NCI-H446 (cell line): ENCODE data around the gene TP53TG5.
"Not testable (repeated sequence)": the region's sequence is repeated elsewhere in the genome, so short reads cannot be mapped to it uniquely, and the experiment has no call there.

Experiments used
- DNase-seq, 2 experiments: peaks; one replicate each; lab custom pipeline; 2025; lab: John Stamatoyannopoulos, UW

Gene TP53TG5

DNA sequence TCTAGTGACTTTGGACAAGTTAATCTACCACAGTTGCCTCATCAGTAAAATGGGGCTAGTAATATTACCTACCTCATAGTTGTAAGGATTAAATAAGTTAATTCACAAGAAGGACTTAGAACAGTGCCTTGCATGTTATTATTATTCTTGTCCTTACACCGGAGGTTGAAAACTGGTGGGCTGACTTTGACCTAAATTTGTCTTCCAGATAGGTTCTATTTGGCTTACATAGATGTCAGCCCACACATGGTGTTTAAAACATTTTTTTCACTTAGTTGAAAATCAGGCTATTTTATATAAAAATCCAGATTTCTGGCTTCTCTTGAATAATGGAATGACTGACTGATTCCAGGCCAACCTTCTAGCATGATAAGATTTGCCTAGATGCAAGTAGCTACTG lies 11.9 kb downstream of the TP53TG5 start:
- DNase-seq: no peak

DNA sequence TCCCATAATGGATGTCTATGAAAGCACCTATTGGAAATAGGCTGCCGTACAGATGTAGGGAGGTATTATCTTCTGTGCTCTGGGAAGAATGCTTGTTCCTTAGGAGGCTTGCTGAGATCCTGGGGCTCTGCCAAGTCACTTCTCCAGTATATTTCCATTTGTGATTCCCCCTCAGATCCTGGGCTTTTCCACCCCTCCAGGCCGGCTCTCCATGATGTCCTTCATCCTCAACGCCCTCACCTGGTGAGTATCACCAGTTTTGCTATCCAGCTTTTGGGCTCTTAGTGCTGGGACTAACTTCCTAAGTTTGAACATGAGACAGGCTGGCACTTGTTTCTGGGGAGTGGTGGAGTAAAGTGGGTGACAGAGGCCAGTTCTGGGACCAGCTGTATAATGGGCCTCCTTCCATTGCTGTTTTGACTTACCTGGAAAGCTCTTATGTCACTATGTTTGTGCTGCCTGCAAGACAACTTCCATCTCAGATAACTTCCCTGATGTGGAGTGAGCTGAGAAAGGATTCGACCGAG lies 12.6 kb downstream of the TP53TG5 start:
- no peak for DNase-seq

DNA sequence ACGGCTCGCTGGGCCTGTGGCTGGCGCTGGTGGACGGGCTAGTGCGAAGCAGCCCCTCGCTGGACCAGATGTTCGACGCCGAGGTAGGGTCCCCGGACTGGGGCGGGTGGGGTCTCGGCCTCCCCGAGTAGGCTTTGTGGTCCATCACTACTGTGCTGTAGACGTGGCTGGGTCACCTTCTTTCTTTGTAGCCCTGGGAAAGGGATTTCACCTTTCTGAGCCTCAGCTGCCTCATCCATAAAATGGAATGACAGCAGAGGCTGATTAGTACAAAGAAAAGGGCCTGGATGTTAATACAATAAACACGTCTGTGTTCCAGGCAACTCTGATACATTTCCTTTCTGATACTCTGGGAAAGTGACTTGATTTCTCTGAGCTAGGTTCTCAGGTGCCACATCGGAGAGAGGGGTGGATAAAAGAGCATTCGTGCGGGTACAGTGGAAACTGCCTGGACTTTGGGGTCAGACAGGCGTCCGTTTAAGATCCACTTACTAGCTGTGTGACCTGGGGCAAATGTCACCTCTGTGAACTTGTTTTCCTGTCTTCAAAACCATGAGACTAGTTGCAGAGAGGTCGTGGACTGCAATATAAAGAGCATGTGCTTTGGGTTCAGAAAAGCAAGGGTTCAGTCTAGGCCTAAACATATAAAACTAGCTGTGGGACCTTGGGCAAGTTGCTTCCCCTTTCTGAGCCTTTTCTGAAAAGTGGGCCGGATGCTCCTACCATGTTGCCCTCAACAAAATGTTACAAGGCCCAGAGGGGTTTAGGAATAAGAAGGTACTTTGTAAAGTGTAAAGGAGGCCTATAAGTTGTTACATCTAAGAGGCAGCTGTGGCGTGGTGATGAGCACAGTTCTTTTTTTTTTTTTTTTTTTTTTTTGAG lies 14.3 kb downstream of the TP53TG5 start:
- DNase-seq: no peak

DNA sequence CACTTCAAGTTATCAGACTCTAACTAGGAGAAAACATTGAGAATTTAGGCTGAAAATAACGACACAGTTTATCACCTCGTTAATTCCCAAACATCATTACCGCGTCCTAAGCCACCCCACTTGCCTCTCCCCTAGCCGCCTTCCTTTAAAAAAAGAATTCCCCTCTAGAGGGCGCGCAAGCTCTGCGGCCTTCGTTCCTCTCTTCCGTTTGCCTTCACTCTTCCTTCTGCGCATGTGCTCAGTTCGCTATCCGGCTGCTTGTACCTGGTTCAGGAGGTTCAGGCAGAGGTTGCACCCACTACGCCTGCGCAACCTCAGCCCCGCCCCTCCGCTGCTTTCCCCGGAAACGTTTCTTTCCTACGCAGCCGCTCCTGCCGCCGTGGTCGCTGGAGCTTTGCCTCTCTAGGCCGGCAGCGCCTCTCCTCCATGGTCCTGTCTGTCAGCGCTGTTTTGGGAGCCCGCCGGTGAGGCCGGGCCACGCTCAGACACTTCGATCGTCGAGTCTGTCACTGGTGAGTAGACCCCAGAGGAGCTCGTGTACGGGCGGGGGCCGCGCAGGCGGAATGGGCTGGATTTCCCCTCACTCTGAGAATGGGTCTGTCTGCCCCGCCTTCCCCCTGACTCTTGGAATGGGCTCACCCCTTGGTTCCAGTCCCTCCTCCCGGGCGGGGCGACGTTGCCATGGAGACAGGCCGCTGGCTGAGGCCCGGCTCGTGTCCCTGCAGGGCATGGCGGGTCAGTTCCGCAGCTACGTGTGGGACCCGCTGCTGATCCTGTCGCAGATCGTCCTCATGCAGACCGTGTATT lies 15.1 kb downstream of the TP53TG5 start, which contains the start of gene SYS1:
SYS1 (plus strand) TSS at position 353 of the 807 bp plus-strand sequence; CDS start at position 729, 376 bp downstream.
- DNase-seq: peak; percentile 98

DNA sequence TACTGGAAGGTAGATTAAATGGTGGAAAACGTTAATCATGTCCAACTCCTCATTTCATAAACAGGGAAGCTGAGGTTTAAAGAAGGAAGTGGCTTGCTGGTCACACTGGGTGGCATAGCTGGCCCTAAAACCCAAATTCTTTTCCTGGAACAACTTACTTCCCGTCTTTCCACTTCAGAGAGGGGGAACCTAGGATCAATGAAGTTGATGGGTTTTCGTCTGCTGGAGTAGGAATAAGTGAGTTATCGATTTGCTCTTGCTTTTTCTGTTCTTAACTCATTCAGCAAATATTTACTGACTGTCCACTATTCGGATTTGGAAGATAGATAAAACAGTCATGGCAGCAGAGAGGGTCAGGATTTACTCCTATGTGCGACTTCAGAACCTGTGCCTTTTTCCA lies 16.3 kb downstream of the TP53TG5 start:
- DNase-seq: no peak

DNA sequence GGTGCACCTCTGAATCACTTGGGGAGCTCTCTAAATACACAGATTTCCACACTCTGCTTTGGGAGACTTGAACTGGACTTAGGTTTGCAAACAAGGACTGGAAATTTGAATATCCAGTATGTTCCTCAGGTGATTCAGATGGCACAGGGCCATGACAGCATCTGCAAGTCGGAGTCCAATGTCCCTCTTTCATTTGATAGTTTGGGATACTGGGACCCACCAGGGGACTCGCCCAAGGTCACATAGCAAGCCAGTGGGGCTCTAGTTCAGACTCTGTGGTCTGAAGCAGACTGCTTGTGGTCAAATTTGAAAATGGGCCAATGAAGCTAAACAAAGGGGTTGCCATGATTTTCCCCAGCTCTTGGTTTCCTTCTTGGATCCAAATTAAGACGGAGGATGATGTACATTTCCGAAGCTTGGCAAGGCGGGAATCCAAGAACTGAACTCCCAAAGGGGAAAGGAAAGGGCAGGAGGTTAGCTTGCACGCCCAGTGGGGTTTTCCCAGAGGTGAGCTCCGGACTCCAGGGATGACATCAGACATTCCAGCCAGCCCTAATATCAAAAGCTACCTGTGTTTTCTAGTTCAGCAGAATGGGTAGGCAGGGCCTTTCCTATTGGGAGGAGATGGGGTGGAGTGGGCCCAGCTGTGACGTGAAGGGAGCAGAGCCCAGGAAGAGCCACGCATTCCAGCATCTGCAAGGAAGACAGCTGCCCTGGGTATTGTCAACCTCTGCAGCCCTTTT lies 18.5 kb downstream of the TP53TG5 start:
- no peak for DNase-seq

DNA sequence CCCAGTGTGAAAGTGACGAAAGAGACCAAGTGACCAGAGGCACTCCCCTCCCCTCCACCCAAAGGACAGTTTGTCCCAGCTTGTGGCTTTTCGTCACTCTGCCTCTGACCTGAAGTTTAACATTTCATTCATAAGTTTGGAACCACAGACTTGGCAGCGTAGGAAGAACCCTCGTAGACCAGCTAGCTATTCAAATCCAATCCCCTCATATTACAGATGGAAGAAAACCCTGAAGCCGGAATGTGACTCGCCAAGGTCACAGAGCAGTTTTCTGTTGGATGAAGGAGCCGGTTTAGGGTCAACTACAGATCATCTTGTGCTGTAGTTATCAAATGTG lies 19.1 kb downstream of the TP53TG5 start:
- DNase-seq: no peak

DNA sequence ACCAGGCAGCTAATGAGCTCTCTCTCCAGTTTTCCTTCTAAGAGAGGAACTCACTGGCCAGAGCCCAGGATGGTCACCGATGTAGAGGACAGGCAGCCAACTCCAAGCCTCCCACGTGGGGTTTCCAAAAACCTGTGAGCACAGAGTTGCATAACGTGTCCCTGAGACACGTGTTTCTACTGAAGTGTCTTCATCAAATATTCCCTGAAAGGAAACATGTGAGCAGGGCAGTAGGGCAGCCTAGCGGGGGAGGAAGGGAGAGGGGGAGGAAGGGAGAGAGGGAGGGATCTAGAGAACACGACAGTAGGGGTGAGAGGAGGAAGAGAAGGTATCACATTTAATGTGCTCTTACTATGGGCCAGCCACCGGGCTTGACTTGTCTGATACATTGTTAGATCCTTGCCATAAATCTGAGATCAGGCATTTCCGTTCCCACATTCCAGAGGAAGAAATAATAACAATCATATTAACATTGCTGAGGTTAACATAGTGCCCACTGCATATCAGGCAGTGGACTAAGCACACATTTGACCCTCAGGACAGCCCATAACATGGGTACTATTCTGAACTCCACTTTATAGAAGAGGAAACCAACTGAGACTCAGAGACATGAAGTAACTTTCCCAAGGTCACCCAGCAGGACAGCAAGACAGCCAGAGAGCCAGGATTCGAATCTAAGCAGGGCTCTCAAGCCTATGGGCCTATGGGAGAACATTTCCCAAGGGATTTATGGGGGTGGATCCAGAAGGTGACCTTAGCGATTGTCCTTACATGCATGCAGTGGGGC lies 19.6 kb downstream of the TP53TG5 start:
- no peak for DNase-seq

DNA sequence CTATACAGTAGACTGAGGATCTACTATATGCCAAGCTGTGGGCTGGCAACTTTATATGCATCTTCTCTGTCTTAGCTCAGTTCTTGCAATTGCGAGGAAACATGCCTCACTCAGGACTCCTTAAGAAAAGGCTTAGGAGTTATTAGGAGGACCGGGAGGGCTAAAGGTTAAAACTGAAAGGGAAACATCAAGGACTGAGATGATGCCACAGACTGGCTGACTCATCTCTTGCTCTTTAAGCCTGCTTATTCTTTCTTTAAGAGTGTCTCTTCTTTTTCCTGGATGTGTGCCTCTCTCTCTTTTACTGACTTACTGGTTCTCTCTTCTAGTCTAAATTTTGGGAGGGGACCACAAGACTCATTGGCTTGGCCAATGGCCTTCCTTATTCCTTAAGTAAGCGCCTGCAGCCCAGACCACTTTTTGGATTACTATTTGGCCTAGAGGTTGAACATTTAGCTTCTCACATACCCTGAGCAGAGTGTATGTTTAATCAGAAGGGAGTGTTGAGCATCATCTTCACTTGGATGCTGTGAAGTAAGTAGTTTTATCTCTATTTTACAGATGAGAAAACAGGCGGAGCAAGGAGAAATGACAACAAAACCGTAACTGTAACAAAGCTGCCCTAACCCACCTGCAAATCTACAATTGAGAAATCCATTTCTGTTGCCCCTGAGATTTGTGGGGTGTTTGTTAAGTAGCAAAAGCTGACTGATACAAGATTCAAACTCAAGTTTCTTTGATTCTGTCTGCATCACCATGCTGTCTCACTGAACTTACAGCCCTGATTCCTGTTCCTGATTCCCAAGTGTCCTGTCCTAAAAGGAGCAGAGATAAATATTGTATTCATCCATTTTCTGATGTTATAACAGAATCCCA lies 22.7 kb downstream of the TP53TG5 start:
- DNase-seq: no peak

DNA sequence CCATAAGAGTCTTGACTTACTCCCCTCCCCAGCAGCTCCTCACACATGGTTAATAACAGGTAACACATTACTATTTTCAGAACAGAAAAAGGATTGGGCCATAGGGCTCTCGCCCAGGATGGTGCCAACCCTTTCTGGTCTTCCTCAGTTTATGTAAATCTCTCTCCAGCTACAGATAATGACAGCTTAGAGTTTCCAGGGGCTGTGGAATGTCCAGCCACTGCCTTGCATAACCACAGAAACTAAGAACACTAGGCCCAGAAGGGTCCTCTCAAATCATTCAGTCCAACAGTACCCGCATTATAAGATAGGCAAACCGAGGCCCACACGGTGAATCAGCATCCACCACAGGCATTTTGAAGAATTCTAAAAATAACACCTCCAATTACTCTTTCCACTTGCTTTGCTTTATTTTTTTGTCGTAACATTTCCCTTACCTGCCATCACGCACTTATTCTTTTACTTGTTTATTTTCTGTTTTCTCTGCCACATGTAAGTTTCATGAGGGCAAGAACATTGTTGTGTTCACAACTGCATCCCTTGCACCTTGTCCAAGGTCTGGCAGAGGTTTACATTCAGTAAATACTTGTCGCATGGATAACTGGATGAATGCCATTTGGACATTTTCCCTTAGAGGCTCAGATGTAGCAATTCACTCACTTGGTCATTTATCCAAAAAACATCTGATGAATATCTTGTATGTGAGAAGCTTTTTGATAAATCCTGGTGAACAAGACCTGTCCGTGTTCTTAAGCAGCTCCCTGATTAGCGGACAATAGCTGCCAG lies 23.5 kb downstream of the TP53TG5 start:
- no peak for DNase-seq

DNA sequence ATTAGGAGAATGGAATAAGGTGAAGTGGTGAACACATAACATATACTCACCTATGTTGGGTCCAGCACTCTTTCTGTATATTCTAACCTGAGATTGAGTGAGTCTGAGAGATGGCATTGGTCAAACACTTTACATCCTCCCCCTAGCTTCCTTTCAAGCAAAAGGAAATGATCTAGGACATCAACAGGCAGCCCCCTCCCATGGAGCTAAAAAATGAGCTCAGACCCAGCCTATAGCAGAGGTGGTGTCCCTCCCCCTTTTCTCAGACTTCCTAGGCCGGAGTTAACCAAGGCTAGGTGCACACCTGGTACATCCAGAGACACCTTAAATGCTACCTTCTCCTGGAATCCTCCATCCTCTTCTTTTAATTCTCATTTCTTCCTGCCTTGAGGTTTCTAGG lies 24.4 kb downstream of the TP53TG5 start:
- no peak for DNase-seq

DNA sequence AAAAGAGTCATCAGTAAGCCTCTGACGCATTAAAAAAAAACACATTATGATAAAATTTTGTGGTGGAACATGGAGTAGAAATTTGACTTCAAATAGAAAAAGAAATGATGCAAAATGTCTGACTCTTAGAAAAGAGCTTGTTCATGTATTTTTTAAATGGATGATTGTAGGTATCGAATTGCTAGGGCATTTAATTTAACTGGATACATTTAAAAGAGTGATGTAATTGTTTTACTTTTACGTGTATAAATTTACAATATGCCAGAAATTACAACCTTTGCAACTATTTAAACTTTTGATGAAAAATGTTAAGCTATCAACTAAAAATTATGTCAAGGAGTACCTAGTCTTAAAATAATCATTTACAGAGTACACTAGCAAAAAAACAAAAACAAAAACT lies 25.4 kb downstream of the TP53TG5 start:
- DNase-seq: no peak

DNA sequence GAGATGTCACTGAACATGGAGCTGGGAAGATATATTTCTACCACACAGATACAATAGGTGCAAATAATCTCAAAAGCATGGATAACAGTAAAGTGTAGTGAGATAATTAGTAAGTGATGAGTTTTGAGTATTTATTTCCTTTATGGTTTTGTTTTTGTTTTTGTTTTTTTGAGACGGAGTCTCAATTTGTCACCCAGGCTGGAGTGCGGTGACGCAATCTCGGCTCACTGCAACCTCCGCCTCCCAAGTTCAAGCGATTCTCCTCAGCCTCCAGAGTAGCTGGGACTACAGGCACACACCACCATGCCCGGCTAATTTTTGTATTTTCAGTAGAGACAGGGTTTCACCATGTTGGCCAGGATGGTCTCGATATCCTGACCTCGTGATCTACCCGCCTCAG lies 27.3 kb downstream of the TP53TG5 start:
- not testable (repeated sequence) for DNase-seq

DNA sequence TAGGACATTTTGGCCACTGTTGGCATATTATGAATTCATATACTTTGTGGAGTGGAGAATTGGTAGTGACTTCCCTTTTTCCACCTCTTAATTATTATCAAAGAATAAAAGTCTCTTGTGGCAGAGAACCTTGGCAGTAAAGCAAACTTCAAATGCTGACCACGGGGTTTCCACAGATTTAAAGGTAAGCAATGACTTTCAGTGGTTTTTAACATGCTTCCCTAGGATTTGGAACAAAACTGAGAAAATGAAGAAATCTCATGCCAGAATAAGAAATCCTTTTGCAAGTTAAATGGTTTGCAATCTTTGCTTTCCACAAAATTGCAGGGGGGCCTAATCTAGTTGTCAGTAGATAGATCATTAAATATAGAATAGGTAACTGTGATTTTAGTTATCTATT lies 27.9 kb downstream of the TP53TG5 start:
- DNase-seq: no peak

DNA sequence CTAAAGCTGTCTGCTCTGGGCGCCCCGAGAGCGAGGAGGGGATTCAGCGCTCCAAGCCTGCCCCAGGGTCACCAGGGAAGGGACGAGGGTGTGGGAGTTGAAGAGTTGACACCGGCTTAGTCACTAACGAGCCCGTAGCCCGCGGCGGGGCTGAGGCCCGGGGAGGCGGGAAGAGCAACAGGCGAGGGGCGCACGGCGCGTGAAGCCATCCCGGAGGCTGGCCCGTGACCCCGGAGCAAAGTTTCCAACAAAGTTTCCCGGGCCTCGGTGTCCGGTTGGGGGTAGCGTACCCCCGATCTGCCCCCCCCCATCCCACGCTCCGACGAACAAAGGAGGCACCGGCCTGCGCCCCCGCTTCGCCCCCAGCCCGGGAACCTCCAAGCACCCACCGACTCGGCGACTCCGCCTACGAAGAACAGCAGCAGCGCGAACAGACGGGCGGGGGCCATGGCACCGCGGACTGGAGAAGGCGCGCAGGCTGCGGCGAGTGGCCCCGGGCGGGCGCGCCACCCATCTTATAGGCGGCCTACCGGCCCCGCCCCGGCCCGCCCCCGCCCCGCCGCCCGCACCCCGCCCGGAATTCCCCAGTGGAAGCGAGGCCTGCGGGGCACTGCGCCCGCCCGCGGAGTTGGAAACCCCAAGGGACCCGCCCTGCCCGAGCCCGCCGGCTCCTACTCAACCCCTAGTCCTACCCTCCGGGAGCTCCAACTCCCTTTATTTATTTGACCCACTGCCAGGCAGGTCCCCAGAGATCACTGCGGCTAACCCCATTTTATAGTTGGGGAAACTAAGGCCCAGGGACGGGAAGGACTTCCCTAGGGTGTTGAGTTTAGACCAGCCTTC lies 30.0 kb downstream of the TP53TG5 start, which contains the start of gene SDC4:
SDC4 (minus strand) TSS at position 489 of the 843 bp plus-strand sequence; CDS start at position 449, 40 bp downstream.
- DNase-seq: no peak

DNA sequence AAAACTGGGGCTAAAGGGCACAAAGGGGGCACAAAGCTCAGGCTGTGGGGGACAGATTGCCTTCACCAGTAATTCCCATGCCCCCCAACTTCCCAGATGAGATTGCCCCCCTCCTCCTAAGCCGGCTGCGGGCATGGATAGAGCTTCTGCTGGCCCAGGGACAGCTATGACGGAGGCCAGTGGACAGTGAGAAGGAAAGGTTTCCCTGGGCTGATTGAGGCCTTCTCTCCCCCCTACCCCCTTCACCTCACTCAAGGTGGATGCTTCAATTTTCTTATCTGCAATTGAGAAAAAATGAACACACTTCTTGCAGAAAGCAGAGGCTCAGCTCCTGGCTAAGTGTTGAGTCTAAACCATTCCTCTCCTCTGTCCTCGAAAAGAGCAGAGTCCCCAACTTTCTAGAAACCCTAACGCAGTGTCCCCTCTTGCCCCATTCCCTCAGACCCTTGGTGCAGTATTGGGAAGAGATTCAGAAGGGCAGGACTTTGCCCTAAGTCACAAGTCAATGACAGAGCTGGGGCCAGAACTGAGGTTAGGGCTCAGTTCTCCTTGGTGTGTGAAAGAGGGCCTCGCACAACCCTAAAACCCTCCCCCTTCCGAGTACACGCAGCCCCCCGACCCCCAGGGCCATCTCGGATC lies 30.7 kb downstream of the TP53TG5 start:
- DNase-seq: no peak

DNA sequence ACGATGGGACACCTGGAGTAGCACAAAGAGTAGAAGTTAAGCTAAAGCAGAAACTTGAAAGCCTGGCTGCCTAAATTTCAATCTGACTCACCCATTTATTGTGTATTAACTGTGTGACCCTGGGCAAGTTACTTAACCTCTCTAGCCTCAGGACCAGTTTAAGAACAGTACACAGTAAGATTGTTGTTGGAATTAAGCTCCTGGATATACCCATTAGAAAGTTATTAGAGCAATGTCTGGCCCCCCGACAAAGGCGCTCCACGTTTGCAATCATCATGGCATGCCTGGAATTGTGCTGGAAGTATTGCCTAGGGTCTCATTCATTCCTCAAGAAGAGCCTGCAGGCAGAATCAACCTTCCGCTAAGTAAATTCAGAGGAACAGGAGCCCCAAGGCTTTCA lies 31.3 kb downstream of the TP53TG5 start:
- no peak for DNase-seq

DNA sequence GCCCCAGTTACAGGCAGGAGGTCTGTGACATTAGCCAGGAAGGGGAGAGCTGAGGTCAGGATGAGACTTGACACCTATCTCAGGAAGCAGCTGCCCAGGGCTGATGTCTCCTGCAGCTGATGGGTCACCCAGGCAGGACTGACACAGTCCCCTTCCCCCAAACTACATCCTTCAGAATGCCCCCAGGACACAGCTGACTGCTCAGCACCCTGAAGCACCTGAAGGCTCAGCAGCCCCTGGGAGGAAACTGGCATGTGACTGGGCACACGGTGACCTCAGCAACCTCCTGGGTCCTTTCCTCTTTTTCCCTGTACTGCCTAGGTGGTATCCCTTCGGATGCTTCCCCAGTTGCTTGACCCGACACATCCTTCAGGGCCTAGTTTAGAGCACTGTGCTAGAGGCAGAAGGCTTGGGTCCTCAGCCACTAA lies 31.8 kb downstream of the TP53TG5 start:
- DNase-seq: no peak
